GM18526 (cell line): ENCODE results near the gene CPLANE2.

Experiments
- POLR2A ChIP-seq: IDR thresholded peaks from 3 replicates; pipeline ENCODE4 v1.6.1; 2011; ENCODE audit not compliant: insufficient read length; ENCODE audit errors: extremely low read depth

The CPLANE2 gene

GRCh38 chr1:16253332-16253922 lies 16.4 kb upstream of the CPLANE2 start:
- no peak for TF ChIP-seq POLR2A

- no peak for TF ChIP-seq POLR2A
These were observed 15.9 kb upstream of the CPLANE2 start for GRCh38 chr1:16252912-16253311.

- no peak for TF ChIP-seq POLR2A
These were observed 14.4 kb upstream of the CPLANE2 start for GRCh38 chr1:16251381-16251780.

- TF ChIP-seq POLR2A: no peak
These were observed 13.7 kb upstream of the CPLANE2 start for GRCh38 chr1:16250524-16251251.

GRCh38 chr1:16249596-16250241 lies 12.7 kb upstream of the CPLANE2 start:
- TF ChIP-seq POLR2A: no peak

GRCh38 chr1:16248603-16249516 lies 11.9 kb upstream of the CPLANE2 start:
- TF ChIP-seq POLR2A: no peak

GRCh38 chr1:16248007-16248436 lies 11.0 kb upstream of the CPLANE2 start:
- no peak for TF ChIP-seq POLR2A

- TF ChIP-seq POLR2A: no peak
These were observed 10.5 kb upstream of the CPLANE2 start for GRCh38 chr1:16247441-16247840.

GRCh38 chr1:16246961-16247360 lies 10.0 kb upstream of the CPLANE2 start:
- TF ChIP-seq POLR2A: no peak

GRCh38 chr1:16245476-16246196 lies 8.7 kb upstream of the CPLANE2 start:
- no peak for TF ChIP-seq POLR2A

GRCh38 chr1:16244650-16245285 lies 7.8 kb upstream of the CPLANE2 start:
- TF ChIP-seq POLR2A: no peak

- no peak for TF ChIP-seq POLR2A
These were observed 7.1 kb upstream of the CPLANE2 start for GRCh38 chr1:16243936-16244649.

GRCh38 chr1:16243215-16243610 lies 6.2 kb upstream of the CPLANE2 start:
- TF ChIP-seq POLR2A: no peak

- TF ChIP-seq POLR2A: no peak
These were observed 5.7 kb upstream of the CPLANE2 start for GRCh38 chr1:16242556-16243214.
